GM12878 (cell line): ENCODE results near the gene MDN1. TPM values are rescaled to one million over a fixed set of nuclear protein-coding genes. Genes with fewer than 3 reads are reported as not detected.

Experiments used
- ATAC-seq: fragments of 200-7000 bp; cut with Tn5 transposase; 3 replicates; pipeline ENCODE4 v1.9.1; 2020; ENCODE audit warnings: mild to moderate bottlenecking, moderate library complexity
- BruUV-seq: library from RNA; stranded (reverse); fragments of 400-500 nt; replicated peaks from 2 replicates; lab custom pipeline; 2021; lab: Mats Ljungman, UMichigan
- CTCF ChIA-PET: fragments of 300-600 bp; sonication (Branson Sonifier 250); formaldehyde crosslinking; extraction: SDS; loops from one replicate; lab custom pipeline; 2021; ENCODE audit warnings: inconsistent platforms; lab: Yijun Ruan, JAX
- POLR2A ChIA-PET: fragments of 350-600 bp; formaldehyde crosslinking; extraction: SDS; loops from one replicate; lab custom pipeline; 2021; ENCODE audit warnings: inconsistent platforms; lab: Charles Lee
- RAD21 ChIA-PET: fragments of 300-600 bp; sonication (Branson Sonifier 250); formaldehyde crosslinking; loops from one replicate; lab custom pipeline; 2023; ENCODE audit warnings: antibody characterized with exemption; ENCODE audit not compliant: unreplicated experiment; lab: Charles Lee
- SMC1A ChIA-PET: fragments of 300-600 bp; sonication (Branson Sonifier 250); formaldehyde crosslinking; loops from one replicate; lab custom pipeline; 2023; ENCODE audit not compliant: unreplicated experiment, uncharacterized antibody; lab: Charles Lee
- DNase-seq: peaks from one replicate; pipeline ENCODE4 v3.0.0-alpha.2; 2011; ENCODE audit warnings: low read depth, low spot score
- FAIRE-seq: peaks from 3 replicates; lab custom pipeline; 2011; peaks lifted over from hg19 to GRCh38; lab: Jason Lieb, UNC
- H2AFZ ChIP-seq: 2 replicates; pipeline ENCODE4 v1.6.0; 2011; ENCODE audit warnings: low read depth, low read length, control low read depth; ENCODE audit not compliant: control insufficient read depth
- H3K27ac ChIP-seq: 2 replicates; pipeline ENCODE4 v1.5.1; 2011; ENCODE audit warnings: control low read depth; ENCODE audit not compliant: control insufficient read depth, insufficient read depth
- H3K27me3 ChIP-seq, 2 experiments: replicated peaks in 1 of 2; 2 replicates each; pipeline versions ENCODE4 v1.6.0 to v1.6.1; 2011; ENCODE audit warnings: low read length in 1 of 2; ENCODE audit not compliant: control insufficient read depth in 2 of 2, insufficient read depth in 2 of 2
- H3K36me3 ChIP-seq, 2 experiments: 2 replicates each; pipeline ENCODE4 v1.5.1; 2011; ENCODE audit warnings: low read length in 1 of 2; ENCODE audit not compliant: control insufficient read depth in 2 of 2, insufficient read depth in 2 of 2
- H3K4me1 ChIP-seq: 2 replicates; pipeline ENCODE4 v1.6.1; 2011; ENCODE audit warnings: mild to moderate bottlenecking, low read length, moderate library complexity, mixed read lengths; ENCODE audit not compliant: control insufficient read depth, insufficient read depth
- H3K4me2 ChIP-seq: 2 replicates; pipeline ENCODE4 v1.6.0; 2011; ENCODE audit warnings: control low read depth; ENCODE audit not compliant: control insufficient read depth, insufficient read depth
- H3K4me3 ChIP-seq: fragments of 200-600 bp; sonication (generic); 2 replicates; pipeline ENCODE4 v1.5.1; 2016
- H3K79me2 ChIP-seq: 2 replicates; pipeline ENCODE4 v1.6.0; 2011; ENCODE audit warnings: low read length; ENCODE audit not compliant: control insufficient read depth, insufficient read depth
- H3K9ac ChIP-seq: 2 replicates; pipeline ENCODE4 v1.8.0; 2011; ENCODE audit warnings: low read length, control low read depth, mixed read lengths; ENCODE audit not compliant: control insufficient read depth, insufficient read depth
- H3K9me3 ChIP-seq: replicated peaks from 3 replicates; pipeline ENCODE4 v1.5.1; 2011; ENCODE audit warnings: mild to moderate bottlenecking, low read length; ENCODE audit not compliant: control insufficient read depth, insufficient read depth
- H4K20me1 ChIP-seq: 2 replicates; pipeline ENCODE4 v1.6.0; 2011; ENCODE audit not compliant: control insufficient read depth, insufficient read depth
- BHLHE40 ChIP-seq, 2 experiments: fragments of 450-650 bp in 1 of 2; IDR thresholded peaks; 2 replicates each; pipeline ENCODE4 v1.6.1; 2011 to 2017; ENCODE audit warnings: low read depth in 2 of 2, borderline replicate concordance in 1 of 2, improper control_type of control experiment in 1 of 2, low read length in 1 of 2, mild to moderate bottlenecking in 1 of 2
- CUX1 ChIP-seq: IDR thresholded peaks from 2 replicates; pipeline ENCODE4 v1.6.1; 2012; ENCODE audit warnings: improper control_type of control experiment, low read depth, low read length; ENCODE audit not compliant: insufficient replicate concordance
- EED ChIP-seq: sonication (generic); IDR thresholded peaks from 2 replicates; pipeline ENCODE4 v1.6.1; 2016; ENCODE audit warnings: antibody characterized with exemption, low read depth
- MEF2A ChIP-seq: IDR thresholded peaks from 2 replicates; pipeline ENCODE4 v1.6.1; 2011; ENCODE audit warnings: low read depth, mild to moderate bottlenecking, low read length, moderate library complexity; ENCODE audit not compliant: insufficient read depth
- NR2C2 ChIP-seq: IDR thresholded peaks from 2 replicates; pipeline ENCODE4 v1.6.1; 2011; ENCODE audit warnings: borderline replicate concordance, low read depth; ENCODE audit not compliant: control insufficient read depth, insufficient read length
- ZBTB40 ChIP-seq: fragments of 450-650 bp; IDR thresholded peaks from 2 replicates; pipeline ENCODE4 v1.6.1; 2016; ENCODE audit warnings: mild to moderate bottlenecking, moderate library complexity, borderline replicate concordance
- ZNF384 ChIP-seq: IDR thresholded peaks from 2 replicates; pipeline ENCODE4 v1.6.1; 2012; ENCODE audit warnings: low read depth, mild to moderate bottlenecking, low read length, improper control_type of control experiment, borderline replicate concordance
- in situ Hi-C: fragments of 300-500 bp; cut with MboI; formaldehyde crosslinking; loops from 9 replicates; pipeline ENCODE4 v1.14.3; 2018; ENCODE audit warnings: mixed read lengths
- intact Hi-C: fragments of 100-400 bp; cut with micrococcal nuclease; formaldehyde crosslinking; loops from one replicate; pipeline ENCODE4 v1.14.2; 2022; ENCODE audit not compliant: unreplicated experiment
- polyA plus RNA-seq, 11 experiments: library from polyadenylated mRNA; depleted of rRNA in 4 of 11; unstranded in 6 of 11; stranded (reverse) in 5 of 11; fragments of >200 nt; fragmentation: Nextera tagmentation in 4 of 11; fragmentation: Illumina TruSeq in 1 of 11; extraction: Ambion mirVana in 4 of 11; extraction: Trizol in 1 of 11; gene quantifications; 1 replicate in 1 of 11; 2 replicates in 10 of 11; pipeline versions ENCODE4 v1.2.1 to v1.2.3, GENCODE V29; 2011 to 2016; ENCODE audit warnings: inconsistent platforms in 2 of 11, missing spikeins in 2 of 11, low read depth in 1 of 11
- total RNA-seq, 4 experiments: library from RNA; depleted of rRNA in 3 of 4; stranded (reverse); fragments of >200 nt in 3 of 4; fragmentation: Illumina TruSeq in 1 of 4; extraction: Trizol in 1 of 4; gene quantifications; 2 replicates each; pipeline versions ENCODE4 v1.2.1 to v1.2.3, GENCODE V29; 2013 to 2021
- TF ChIP-seq, protein P1 (sequence below): fragments of 150-350 bp; IDR thresholded peaks from 2 replicates; pipeline ENCODE4 v1.6.1; 2014; ENCODE audit warnings: mild to moderate bottlenecking, low read depth, low read length

The MDN1 gene
- total and polyA plus RNA-seq, 10 of the 15 experiments (the other 5 are each of a cell fraction or from before 2014, with no cell fraction given) = 14.3 to 50.1 (median 22.1) TPM

GRCh38 chr6:89706121-89706520 lies 113.5 kb downstream of the MDN1 start:
- POLR2A ChIA-PET = no interaction called here
- no peak for FAIRE-seq

More at GRCh38 chr6:89706121-89706520, 113.5 kb downstream of the MDN1 start:
- ATAC-seq = no peak
- H3K9ac ChIP-seq = no peak overlapping the region
- ChIA-PET SMC1A (interaction anchor here (0.7 to 1.7 kb wide), 2 partner anchors 36 to 274 kb away, joined by 3 to 5 read pairs; partner anchors contain the start of gene ANKRD6), CTCF (interaction anchor here (1.0 kb wide), 1 partner anchor 334 kb away, joined by 3 read pairs; no protein-coding TSS in a partner anchor), RAD21 (no interaction called here)
- intact Hi-C loops (no loop called here), in situ Hi-C loops (no loop called here)
- no peaks in the 10 kb centered on the region for H3K4me1 ChIP-seq
- no peak for DNase-seq
- H3K4me2 ChIP-seq = no peak overlapping the region
- H2AFZ ChIP-seq = no peak overlapping the region
- no peaks in the 10 kb centered on the region for H4K20me1 ChIP-seq
- H3K9me3 ChIP-seq = no peaks in the 10 kb centered on the region
- H3K4me3 ChIP-seq = no peak overlapping the region
- TF ChIP-seq MEF2A = no peak
- no peak for TF ChIP-seq ZNF384
- TF ChIP-seq ZBTB40 = no peak
- TF ChIP-seq BHLHE40 (IDR thresholded peaks at IDR 0.05; ENCODE audit: borderline replicate concordance in 1 of 2, low read depth in 2 of 2, low read length in 1 of 2) = no peak
- TF ChIP-seq CUX1 = no peak
- TF ChIP-seq, protein P1, sequence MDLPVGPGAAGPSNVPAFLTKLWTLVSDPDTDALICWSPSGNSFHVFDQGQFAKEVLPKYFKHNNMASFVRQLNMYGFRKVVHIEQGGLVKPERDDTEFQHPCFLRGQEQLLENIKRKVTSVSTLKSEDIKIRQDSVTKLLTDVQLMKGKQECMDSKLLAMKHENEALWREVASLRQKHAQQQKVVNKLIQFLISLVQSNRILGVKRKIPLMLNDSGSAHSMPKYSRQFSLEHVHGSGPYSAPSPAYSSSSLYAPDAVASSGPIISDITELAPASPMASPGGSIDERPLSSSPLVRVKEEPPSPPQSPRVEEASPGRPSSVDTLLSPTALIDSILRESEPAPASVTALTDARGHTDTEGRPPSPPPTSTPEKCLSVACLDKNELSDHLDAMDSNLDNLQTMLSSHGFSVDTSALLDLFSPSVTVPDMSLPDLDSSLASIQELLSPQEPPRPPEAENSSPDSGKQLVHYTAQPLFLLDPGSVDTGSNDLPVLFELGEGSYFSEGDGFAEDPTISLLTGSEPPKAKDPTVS = no peak
- TF ChIP-seq EED = no peak
- TF ChIP-seq NR2C2 = no peak
- H3K36me3 ChIP-seq = peaks cover 0 to 30% of the 10 kb centered on the region in 2 experiments; a peak in 3 of 4 replicates
- no peaks in the 10 kb centered on the region for H3K79me2 ChIP-seq
- no peaks in the 10 kb centered on the region for H3K27me3 ChIP-seq
- no TSS peak for BruUV-seq
- no peak overlapping the region for H3K27ac ChIP-seq
